WTC11 (cell line): ENCODE results near the gene OR14K1. TPM values are rescaled to one million over a fixed set of nuclear protein-coding genes. Genes with fewer than 3 reads are reported as not detected.
"Not testable (repeated sequence)": the region's sequence is repeated elsewhere in the genome, so short reads cannot be mapped to it uniquely, and the experiment has no call there.

Experiments
- ATAC-seq: fragments of 200-7000 bp; cut with Tn5 transposase; 2 replicates; pipeline ENCODE4 v1.10.0; 2021; ENCODE audit warnings: mild to moderate bottlenecking, moderate library complexity
- CTCF ChIA-PET: fragments of 300-600 bp; sonication (Branson Sonifier 250); formaldehyde crosslinking; loops from one replicate; lab custom pipeline; 2021; ENCODE audit warnings: antibody characterized with exemption; lab: Charles Lee
- POLR2A ChIA-PET: fragments of 350-600 bp; sonication (Branson Sonifier 250); formaldehyde crosslinking; loops from one replicate; lab custom pipeline; 2021; ENCODE audit warnings: antibody characterized with exemption; lab: Charles Lee
- DNase-seq: peaks from one replicate; pipeline ENCODE4 v3.0.0; 2021; ENCODE audit warnings: low spot score
- H3K27ac Mint-ChIP-seq: 2 replicates; pipeline ENCODE4 v1.8.0; 2021; ENCODE audit warnings: mixed read lengths
- H3K27me3 Mint-ChIP-seq: 2 replicates; pipeline ENCODE4 v1.8.0; 2021; ENCODE audit warnings: low read depth, mild to moderate bottlenecking, moderate library complexity, mixed read lengths
- H3K36me3 Mint-ChIP-seq: 2 replicates; pipeline ENCODE4 v1.8.0; 2021; ENCODE audit warnings: mixed read lengths
- H3K4me1 Mint-ChIP-seq: 2 replicates; pipeline ENCODE4 v1.8.0; 2022; ENCODE audit warnings: mixed read lengths
- H3K4me3 Mint-ChIP-seq: 2 replicates; pipeline ENCODE4 v1.8.0; 2021; ENCODE audit warnings: mild to moderate bottlenecking, moderate library complexity, mixed read lengths
- H3K9me3 Mint-ChIP-seq: 2 replicates; pipeline ENCODE4 v1.8.0; 2021; ENCODE audit warnings: mixed read lengths
- AFF4 ChIP-seq: sonication (generic); formaldehyde crosslinking; IDR thresholded peaks from 2 replicates; pipeline ENCODE4 v1.8.1; 2023; ENCODE audit warnings: mild to moderate bottlenecking, missing genetic modification reagents, borderline replicate concordance
- ATF3 ChIP-seq: sonication (generic); formaldehyde crosslinking; conservative IDR thresholded peaks from 2 replicates; pipeline ENCODE4 v1.8.1; 2022; ENCODE audit warnings: mild to moderate bottlenecking, missing genetic modification reagents
- CDX4 ChIP-seq: fragments of 250-450 bp; sonication (Bioruptor Pico); IDR thresholded peaks from 2 replicates; pipeline ENCODE4 v1.9.0; 2021; ENCODE audit warnings: moderate library complexity, mild to moderate bottlenecking, inconsistent platforms, borderline replicate concordance
- E2F1 ChIP-seq: sonication (generic); formaldehyde crosslinking; IDR thresholded peaks from 2 replicates; pipeline ENCODE4 v1.8.0; 2022; ENCODE audit warnings: mild to moderate bottlenecking, missing genetic modification reagents
- ESRRA ChIP-seq: sonication (generic); formaldehyde crosslinking; IDR thresholded peaks from 2 replicates; pipeline ENCODE4 v1.8.1; 2022; ENCODE audit warnings: mild to moderate bottlenecking, missing genetic modification reagents, borderline replicate concordance
- FOXP1 ChIP-seq: sonication (generic); formaldehyde crosslinking; IDR thresholded peaks from 2 replicates; pipeline ENCODE4 v1.8.0; 2022; ENCODE audit warnings: missing genetic modification reagents, mild to moderate bottlenecking, moderate library complexity, borderline replicate concordance
- HMGA2 ChIP-seq: fragments of 250-450 bp; sonication (Bioruptor Pico); IDR thresholded peaks from 2 replicates; pipeline ENCODE4 v1.4.0; 2021; ENCODE audit warnings: mild to moderate bottlenecking, moderate library complexity
- IRF2 ChIP-seq: sonication (generic); formaldehyde crosslinking; IDR thresholded peaks from 2 replicates; pipeline ENCODE4 v1.8.0; 2022; ENCODE audit warnings: low read depth, missing genetic modification reagents, borderline replicate concordance
- JAZF1 ChIP-seq: fragments of 250-450 bp; sonication (Bioruptor Pico); IDR thresholded peaks from 2 replicates; pipeline ENCODE4 v1.9.0; 2021; ENCODE audit warnings: moderate library complexity, mild to moderate bottlenecking, inconsistent platforms
- MLX ChIP-seq: sonication (generic); formaldehyde crosslinking; IDR thresholded peaks from 2 replicates; pipeline ENCODE4 v1.8.1; 2023; ENCODE audit warnings: mild to moderate bottlenecking, missing genetic modification reagents, moderate library complexity
- MYBL2 ChIP-seq: sonication (generic); formaldehyde crosslinking; IDR thresholded peaks from 2 replicates; pipeline ENCODE4 v1.8.1; 2023; ENCODE audit warnings: mild to moderate bottlenecking, moderate library complexity, missing genetic modification reagents
- PREB ChIP-seq: sonication (generic); formaldehyde crosslinking; IDR thresholded peaks from 2 replicates; pipeline ENCODE4 v1.8.1; 2022; ENCODE audit warnings: mild to moderate bottlenecking, missing genetic modification reagents, moderate library complexity, borderline replicate concordance
- PRRX2 ChIP-seq: fragments of 250-450 bp; sonication (Bioruptor Pico); IDR thresholded peaks from 2 replicates; pipeline ENCODE4 v1.8.0; 2021; ENCODE audit warnings: mild to moderate bottlenecking
- ZNF121 ChIP-seq: sonication (generic); formaldehyde crosslinking; IDR thresholded peaks from 2 replicates; pipeline ENCODE4 v1.8.0; 2023; ENCODE audit warnings: missing genetic modification reagents
- ZNF425 ChIP-seq: fragments of 250-450 bp; sonication (Bioruptor Pico); conservative IDR thresholded peaks from 2 replicates; pipeline ENCODE4 v1.9.0; 2021; ENCODE audit warnings: mild to moderate bottlenecking
- total RNA-seq: library from RNA; stranded (reverse); gene quantifications from 3 replicates; pipeline ENCODE4 v1.2.3, GENCODE V29; 2021

The OR14K1 gene
- total RNA-seq, 1 experiment from 2014 or later, result not detected

GRCh38 chr1:247741756-247742155 is 3.3 kb downstream of the OR14K1 start (continued):
- no peak for TF ChIP-seq ZNF121 (CRISPR knock-in tag)
- no peak for TF ChIP-seq AFF4 (CRISPR knock-in tag)
- no peak for TF ChIP-seq PRRX2 (CRISPR knock-in tag)
- no peak for TF ChIP-seq E2F1
- TF ChIP-seq, all 79 proteins: peak for 0

- DNase-seq, H3K4me1 Mint-ChIP-seq, H3K36me3 Mint-ChIP-seq, ATAC-seq, H3K27me3 Mint-ChIP-seq, H3K4me3 Mint-ChIP-seq, POLR2A ChIA-PET, H3K27ac Mint-ChIP-seq, CTCF ChIA-PET: not testable (repeated sequence)
- peaks cover 49% of the 10 kb centered on the region for H3K9me3 Mint-ChIP-seq
Observed at GRCh38 chr1:247742215-247742760, 3.9 kb downstream of the OR14K1 start.

- Mint-ChIP-seq H3K9me3 (peaks cover 58% of the 10 kb centered on the region), H3K27ac (no peak overlapping the region), H3K36me3 (peaks cover 6% of the 10 kb centered on the region), H3K27me3 (no peaks in the 10 kb centered on the region), H3K4me3 (no peak overlapping the region), H3K4me1 (no peaks in the 10 kb centered on the region)
- TF ChIP-seq ZNF121 (CRISPR knock-in tag) (no peak), MYBL2 (CRISPR knock-in tag) (no peak)
- ATAC-seq, result no peak
- ChIA-PET POLR2A (no interaction called here), CTCF (no interaction called here)
- no peak for DNase-seq
Observed at GRCh38 chr1:247746391-247746935, 8.0 kb downstream of the OR14K1 start.

- Mint-ChIP-seq H3K9me3 (peaks cover 68% of the 10 kb centered on the region), H3K36me3 (peaks cover 6% of the 10 kb centered on the region), H3K27ac (no peak overlapping the region), H3K27me3 (no peaks in the 10 kb centered on the region), H3K4me3 (no peak overlapping the region), H3K4me1 (no peaks in the 10 kb centered on the region)
- ATAC-seq (no peak), DNase-seq (no peak)
- CTCF ChIA-PET, result no interaction called here
- POLR2A ChIA-PET, result interaction anchor here (0.7 kb wide), 1 partner anchor 497 kb away, joined by 6 read pairs; no protein-coding TSS in a partner anchor
- no peak for TF ChIP-seq HMGA2 (CRISPR knock-in tag)
- no peak for TF ChIP-seq MLX (CRISPR knock-in tag)
Observed at GRCh38 chr1:247747616-247748015, 9.2 kb downstream of the OR14K1 start.

- no peaks in the 10 kb centered on the region for H3K4me1 Mint-ChIP-seq
- peaks cover 6% of the 10 kb centered on the region for H3K36me3 Mint-ChIP-seq
- H3K4me3 Mint-ChIP-seq, result no peak within 1 kb of the TSS
- no peaks in the 10 kb centered on the region for H3K27me3 Mint-ChIP-seq
- CTCF ChIA-PET, result no interaction called here
- DNase-seq, result no peak
- peaks cover 67% of the 10 kb centered on the region for H3K9me3 Mint-ChIP-seq
- POLR2A ChIA-PET, result no interaction called here
- ATAC-seq, result no peak
- no peak within 1 kb of the TSS for H3K27ac Mint-ChIP-seq
- TF ChIP-seq ATF3 (no peak), IRF2 (CRISPR knock-in tag) (no peak), CDX4 (CRISPR knock-in tag) (no peak), FOXP1 (no peak), PRRX2 (CRISPR knock-in tag) (no peak), PREB (CRISPR knock-in tag) (no peak), ZNF425 (no peak), ESRRA (CRISPR knock-in tag) (no peak), JAZF1 (CRISPR knock-in tag) (no peak)
Observed at GRCh38 chr1:247748041-247748440, 9.6 kb downstream of the OR14K1 start, which contains the start of gene OR14A2. Gene OR14A2, minus strand, starts transcription at chr1:247748141.
